HEK293 (cell line): Measurements from ENCODE around the gene CDC42.

Source experiments
- CTCF ChIA-PET: fragments of 350-600 bp; formaldehyde crosslinking; extraction: SDS; loops from one replicate; lab custom pipeline; 2021; ENCODE audit warnings: antibody characterized with exemption; lab: Yijun Ruan, JAX
- POLR2A ChIA-PET: fragments of 300-600 bp; formaldehyde crosslinking; extraction: SDS; loops from one replicate; lab custom pipeline; 2020; ENCODE audit warnings: antibody characterized with exemption, inconsistent platforms; lab: Yijun Ruan, JAX
- H3K27ac ChIP-seq: fragments of 200-500 bp; sonication (Bioruptor generic); 2 replicates; pipeline ENCODE4 v1.5.1; 2014; ENCODE audit warnings: low read depth, low read length, control low read depth, inconsistent platforms; ENCODE audit errors: extremely low read depth
- H3K36me3 ChIP-seq, 2 experiments: fragments of 200-500 bp in 1 of 2; sonication (Bioruptor generic) in 1 of 2; 1 replicate in 1 of 2; 2 replicates in 1 of 2; pipeline ENCODE4 v1.5.1; 2014 to 2017; ENCODE audit warnings: inconsistent platforms in 2 of 2, low read length in 2 of 2; ENCODE audit not compliant: control insufficient read depth in 2 of 2, insufficient read depth in 1 of 2
- H3K4me1 ChIP-seq: fragments of 200-500 bp; sonication (Bioruptor generic); 2 replicates; pipeline ENCODE4 v1.5.1; 2014; ENCODE audit warnings: mild to moderate bottlenecking, low read length, inconsistent platforms; ENCODE audit not compliant: control insufficient read depth, insufficient read depth
- H3K4me3 ChIP-seq: 2 replicates; pipeline ENCODE4 v1.5.1; 2011; ENCODE audit warnings: low read depth, mild to moderate bottlenecking, control low read depth, low read length, moderate library complexity
- H3K9me3 ChIP-seq: fragments of 200-500 bp; sonication (Bioruptor generic); 2 replicates; pipeline ENCODE4 v1.5.1; 2014; ENCODE audit warnings: low read depth, low read length, inconsistent platforms; ENCODE audit not compliant: control insufficient read depth, insufficient read depth
- EGR2 ChIP-seq: fragments of 450-650 bp; formaldehyde crosslinking; IDR thresholded peaks from 2 replicates; pipeline ENCODE4 v1.5.1; 2016; ENCODE audit warnings: low read depth, missing biosample characterization, missing genetic modification characterization
- GFI1B ChIP-seq: fragments of 450-650 bp; formaldehyde crosslinking; IDR thresholded peaks from 2 replicates; pipeline ENCODE4 v1.5.1; 2016; ENCODE audit warnings: missing biosample characterization, missing genetic modification characterization
- IKZF3 ChIP-seq: fragments of 450-650 bp; IDR thresholded peaks from 2 replicates; pipeline ENCODE4 v1.5.0; 2018; ENCODE audit warnings: missing biosample characterization, mild to moderate bottlenecking, missing genetic modification characterization, moderate library complexity
- KLF8 ChIP-seq: fragments of 450-650 bp; formaldehyde crosslinking; IDR thresholded peaks from 2 replicates; pipeline ENCODE4 v1.5.1; 2016; ENCODE audit warnings: missing biosample characterization, missing genetic modification characterization
- MYNN ChIP-seq: fragments of 450-650 bp; formaldehyde crosslinking; IDR thresholded peaks from 2 replicates; pipeline ENCODE4 v1.5.1; 2016; ENCODE audit warnings: missing biosample characterization, missing genetic modification characterization, borderline replicate concordance
- PRDM2 ChIP-seq: fragments of 450-650 bp; formaldehyde crosslinking; IDR thresholded peaks from 2 replicates; pipeline ENCODE4 v1.5.1; 2016; ENCODE audit warnings: missing biosample characterization, missing genetic modification characterization, borderline replicate concordance
- REST ChIP-seq: fragments of 450-650 bp; formaldehyde crosslinking; IDR thresholded peaks from 2 replicates; pipeline ENCODE4 v1.5.1; 2016; ENCODE audit warnings: missing biosample characterization, missing genetic modification characterization
- ZBTB21 ChIP-seq: fragments of 450-650 bp; formaldehyde crosslinking; IDR thresholded peaks from 2 replicates; pipeline ENCODE4 v1.5.1; 2017; ENCODE audit warnings: missing biosample characterization, missing genetic modification characterization
- ZNF112 ChIP-seq: fragments of 450-650 bp; formaldehyde crosslinking; IDR thresholded peaks from 2 replicates; pipeline ENCODE4 v1.5.0; 2017; ENCODE audit warnings: missing biosample characterization, missing genetic modification characterization
- ZNF114 ChIP-seq: fragments of 450-650 bp; formaldehyde crosslinking; IDR thresholded peaks from 2 replicates; pipeline ENCODE4 v1.5.0; 2017; ENCODE audit warnings: missing biosample characterization, missing genetic modification characterization
- ZNF175 ChIP-seq: fragments of 450-650 bp; formaldehyde crosslinking; IDR thresholded peaks from 2 replicates; pipeline ENCODE4 v1.5.1; 2016; ENCODE audit warnings: missing biosample characterization, missing genetic modification characterization
- ZNF19 ChIP-seq: fragments of 450-650 bp; formaldehyde crosslinking; IDR thresholded peaks from 2 replicates; pipeline ENCODE4; 2016; ENCODE audit warnings: missing biosample characterization, missing genetic modification characterization, low read depth
- ZNF2 ChIP-seq: fragments of 450-650 bp; formaldehyde crosslinking; IDR thresholded peaks from 2 replicates; pipeline ENCODE4 v1.5.1; 2016; ENCODE audit warnings: missing biosample characterization, missing genetic modification characterization
- ZNF26 ChIP-seq: fragments of 450-650 bp; formaldehyde crosslinking; IDR thresholded peaks from 2 replicates; pipeline ENCODE4 v1.5.1; 2016; ENCODE audit warnings: missing biosample characterization, missing genetic modification characterization
- ZNF350 ChIP-seq: fragments of 450-650 bp; formaldehyde crosslinking; IDR thresholded peaks from 2 replicates; pipeline ENCODE4 v1.5.0; 2017; ENCODE audit warnings: missing biosample characterization, mild to moderate bottlenecking, missing genetic modification characterization
- ZNF366 ChIP-seq: fragments of 450-650 bp; formaldehyde crosslinking; conservative IDR thresholded peaks from 2 replicates; pipeline ENCODE4 v1.5.1; 2016; ENCODE audit warnings: missing biosample characterization, missing genetic modification characterization
- ZNF473 ChIP-seq: fragments of 450-650 bp; formaldehyde crosslinking; IDR thresholded peaks from 2 replicates; pipeline ENCODE4 v1.5.1; 2017; ENCODE audit warnings: missing biosample characterization, missing genetic modification characterization
- ZNF501 ChIP-seq: fragments of 450-650 bp; formaldehyde crosslinking; IDR thresholded peaks from 2 replicates; pipeline ENCODE4 v1.5.1; 2016; ENCODE audit warnings: missing biosample characterization, missing genetic modification characterization
- ZNF510 ChIP-seq: fragments of 450-650 bp; formaldehyde crosslinking; IDR thresholded peaks from 2 replicates; pipeline ENCODE4 v1.5.1; 2018; ENCODE audit warnings: mild to moderate bottlenecking, missing genetic modification characterization, missing biosample characterization; ENCODE audit not compliant: insufficient replicate concordance
- ZNF560 ChIP-seq: fragments of 450-650 bp; formaldehyde crosslinking; IDR thresholded peaks from 2 replicates; pipeline ENCODE4 v1.5.1; 2017; ENCODE audit warnings: missing biosample characterization, missing genetic modification characterization, borderline replicate concordance
- ZNF76 ChIP-seq: fragments of 450-650 bp; formaldehyde crosslinking; IDR thresholded peaks from 2 replicates; pipeline ENCODE4; 2016; ENCODE audit warnings: low read depth, missing biosample characterization, missing genetic modification characterization, borderline replicate concordance
- ZNF776 ChIP-seq: fragments of 450-650 bp; formaldehyde crosslinking; IDR thresholded peaks from 2 replicates; pipeline ENCODE4 v1.5.0; 2017; ENCODE audit warnings: missing biosample characterization, missing genetic modification characterization, borderline replicate concordance
- TF ChIP-seq, protein P1 (sequence below): fragments of 450-650 bp; formaldehyde crosslinking; IDR thresholded peaks from 2 replicates; pipeline ENCODE4 v1.5.1; 2016; ENCODE audit warnings: missing biosample characterization, missing genetic modification characterization

CDC42 gene

DNA sequence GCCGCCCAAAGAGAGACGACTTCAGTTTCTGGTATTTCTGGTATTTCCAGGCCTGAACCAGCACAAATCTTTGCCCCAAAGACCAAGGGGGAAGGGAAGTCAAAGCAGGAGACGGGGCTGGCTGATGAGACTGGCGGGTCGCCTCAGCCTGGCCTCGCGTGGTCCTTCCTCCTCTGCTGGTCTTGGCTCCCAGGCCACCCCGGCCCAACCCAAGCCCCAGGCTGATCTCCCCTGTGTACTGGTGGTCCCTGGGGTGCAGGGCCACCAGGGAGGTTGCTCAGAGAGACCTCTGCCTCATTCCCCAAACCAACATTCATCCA is 70.5 kb downstream of the CDC42 start:
- Histone ChIP-seq H3K9me3 (no peaks in the 10 kb centered on the region), H3K4me1 (no peaks in the 10 kb centered on the region), H3K4me3 (no peak overlapping the region), H3K27ac (no peak overlapping the region), H3K36me3 (peaks cover 0 to 32% of the 10 kb centered on the region in 2 experiments; a peak in 1 of 3 replicates)
- ChIA-PET POLR2A (no interaction called here), CTCF (interaction anchor here (1.0 kb wide), 1 partner anchor 10 kb away, joined by 3 read pairs; no protein-coding TSS in a partner anchor)
- TF ChIP-seq ZNF114 (tag by site-specific recombination) = no peak
- TF ChIP-seq, protein P1, sequence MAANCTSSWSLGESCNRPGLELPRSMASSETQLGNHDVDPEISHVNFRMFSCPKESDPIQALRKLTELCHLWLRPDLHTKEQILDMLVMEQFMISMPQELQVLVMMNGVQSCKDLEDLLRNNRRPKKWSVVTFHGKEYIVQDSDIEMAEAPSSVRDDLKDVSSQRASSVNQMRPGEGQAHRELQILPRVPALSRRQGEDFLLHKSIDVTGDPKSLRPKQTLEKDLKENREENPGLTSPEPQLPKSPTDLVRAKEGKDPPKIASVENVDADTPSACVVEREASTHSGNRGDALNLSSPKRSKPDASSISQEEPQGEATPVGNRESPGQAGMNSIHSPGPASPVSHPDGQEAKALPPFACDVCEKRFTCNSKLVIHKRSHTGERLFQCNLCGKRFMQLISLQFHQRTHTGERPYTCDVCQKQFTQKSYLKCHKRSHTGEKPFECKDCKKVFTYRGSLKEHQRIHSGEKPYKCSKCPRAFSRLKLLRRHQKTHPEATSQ = no peak
- TF ChIP-seq ZNF366 (tag by site-specific recombination) = no peak
- no peak for TF ChIP-seq ZNF175 (tag by site-specific recombination)

GRCh38 chr1:22123901-22124404 is 71.4 kb downstream of the CDC42 start:
- Histone ChIP-seq H3K27ac (no peak overlapping the region), H3K36me3 (peaks cover 0 to 23% of the 10 kb centered on the region in 2 experiments; a peak in 1 of 3 replicates), H3K4me1 (no peaks in the 10 kb centered on the region), H3K4me3 (no peak overlapping the region), H3K9me3 (no peaks in the 10 kb centered on the region)
- ChIA-PET POLR2A (no interaction called here), CTCF (interaction anchor here (0.8 to 1.0 kb wide), 3 partner anchors 9 to 292 kb away, joined by 3 read pairs; no protein-coding TSS in a partner anchor)
- TF ChIP-seq IKZF3 (tag by site-specific recombination) (no peak), MYNN (tag by site-specific recombination) (no peak), ZBTB21 (no peak), GFI1B (no peak), ZNF501 (tag by site-specific recombination) (no peak), ZNF473 (no peak), ZNF112 (tag by site-specific recombination) (no peak), ZNF19 (tag by site-specific recombination) (no peak), REST (no peak), ZNF776 (tag by site-specific recombination) (no peak), ZNF26 (tag by site-specific recombination) (no peak), KLF8 (tag by site-specific recombination) (no peak), ZNF350 (no peak), ZNF510 (tag by site-specific recombination) (no peak), ZNF2 (tag by site-specific recombination) (no peak), ZNF560 (no peak), PRDM2 (no peak), EGR2 (no peak), ZNF76 (tag by site-specific recombination) (no peak)
